Choroid plexus epithelial cell (primary cell): ENCODE results near the gene IDH1.

Experiments
- DNase-seq: peaks from one replicate; pipeline ENCODE4 v3.0.0-alpha.2; 2010; ENCODE audit warnings: low read depth
- H3K4me3 ChIP-seq: 2 replicates; pipeline ENCODE4 v1.5.1; 2011; ENCODE audit warnings: low read depth, mild to moderate bottlenecking, control low read depth, low read length, moderate library complexity
- TF ChIP-seq, protein P1 (sequence below): conservative IDR thresholded peaks from 2 replicates; pipeline ENCODE4 v1.5.1; 2011; ENCODE audit warnings: low read depth, mild to moderate bottlenecking, control low read depth, inconsistent platforms, low read length, moderate library complexity

The IDH1 gene

DNA sequence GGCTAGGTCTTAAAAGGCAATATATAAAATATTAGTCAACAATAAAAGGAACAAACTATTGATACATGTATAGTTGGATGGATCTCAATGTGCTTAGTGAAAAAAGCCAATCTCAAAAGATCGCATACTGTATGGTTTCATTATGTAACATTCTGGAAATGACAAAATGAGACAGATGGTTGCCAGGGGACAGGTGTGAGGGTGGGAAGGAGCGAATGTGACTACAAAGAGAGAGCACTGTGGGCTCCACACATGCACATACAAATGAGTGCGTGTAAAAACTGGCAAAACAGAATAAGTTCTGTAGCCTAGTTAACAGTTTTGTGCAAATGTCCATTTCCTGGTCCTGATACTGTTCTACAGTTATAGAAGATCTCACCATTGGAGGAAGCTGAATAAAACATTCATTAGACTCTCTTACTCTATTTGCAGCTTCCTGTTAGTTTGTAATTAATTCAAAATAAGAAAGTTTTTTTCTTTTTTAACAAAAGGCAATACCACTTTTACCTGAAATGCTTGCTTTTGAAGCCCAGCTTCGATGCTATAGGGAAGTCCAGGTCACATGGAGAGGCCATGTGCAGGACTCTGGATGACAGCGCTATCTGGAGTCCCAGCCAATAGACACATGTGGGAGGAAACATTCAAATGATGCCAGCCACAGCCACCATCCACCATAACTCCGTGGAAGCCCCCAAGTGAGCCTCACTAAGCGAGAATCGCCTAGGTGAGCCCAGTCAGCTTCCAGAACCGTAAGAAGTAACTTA lies 44.0 kb downstream of the IDH1 start:
- DNase-seq = no peak
- TF ChIP-seq, protein P1, sequence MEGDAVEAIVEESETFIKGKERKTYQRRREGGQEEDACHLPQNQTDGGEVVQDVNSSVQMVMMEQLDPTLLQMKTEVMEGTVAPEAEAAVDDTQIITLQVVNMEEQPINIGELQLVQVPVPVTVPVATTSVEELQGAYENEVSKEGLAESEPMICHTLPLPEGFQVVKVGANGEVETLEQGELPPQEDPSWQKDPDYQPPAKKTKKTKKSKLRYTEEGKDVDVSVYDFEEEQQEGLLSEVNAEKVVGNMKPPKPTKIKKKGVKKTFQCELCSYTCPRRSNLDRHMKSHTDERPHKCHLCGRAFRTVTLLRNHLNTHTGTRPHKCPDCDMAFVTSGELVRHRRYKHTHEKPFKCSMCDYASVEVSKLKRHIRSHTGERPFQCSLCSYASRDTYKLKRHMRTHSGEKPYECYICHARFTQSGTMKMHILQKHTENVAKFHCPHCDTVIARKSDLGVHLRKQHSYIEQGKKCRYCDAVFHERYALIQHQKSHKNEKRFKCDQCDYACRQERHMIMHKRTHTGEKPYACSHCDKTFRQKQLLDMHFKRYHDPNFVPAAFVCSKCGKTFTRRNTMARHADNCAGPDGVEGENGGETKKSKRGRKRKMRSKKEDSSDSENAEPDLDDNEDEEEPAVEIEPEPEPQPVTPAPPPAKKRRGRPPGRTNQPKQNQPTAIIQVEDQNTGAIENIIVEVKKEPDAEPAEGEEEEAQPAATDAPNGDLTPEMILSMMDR = no peak
- no peak overlapping the region for H3K4me3 ChIP-seq

- TF ChIP-seq, protein P1 = no peak
- H3K4me3 ChIP-seq = no peak overlapping the region
- no peak for DNase-seq
These were observed 46.4 kb downstream of the IDH1 start for GRCh38 chr2:208208335-208209085.

- no peak for DNase-seq
- TF ChIP-seq, protein P1 = no peak
- no peak overlapping the region for H3K4me3 ChIP-seq
These were observed 47.1 kb downstream of the IDH1 start for GRCh38 chr2:208207769-208208168.

GRCh38 chr2:208204166-208204565 lies 50.7 kb downstream of the IDH1 start:
- H3K4me3 ChIP-seq = no peak overlapping the region
- TF ChIP-seq, protein P1 = no peak
- DNase-seq = no peak

GRCh38 chr2:208195531-208195930 lies 59.3 kb downstream of the IDH1 start:
- no peak overlapping the region for H3K4me3 ChIP-seq
- TF ChIP-seq, protein P1 = no peak
- no peak for DNase-seq

DNA sequence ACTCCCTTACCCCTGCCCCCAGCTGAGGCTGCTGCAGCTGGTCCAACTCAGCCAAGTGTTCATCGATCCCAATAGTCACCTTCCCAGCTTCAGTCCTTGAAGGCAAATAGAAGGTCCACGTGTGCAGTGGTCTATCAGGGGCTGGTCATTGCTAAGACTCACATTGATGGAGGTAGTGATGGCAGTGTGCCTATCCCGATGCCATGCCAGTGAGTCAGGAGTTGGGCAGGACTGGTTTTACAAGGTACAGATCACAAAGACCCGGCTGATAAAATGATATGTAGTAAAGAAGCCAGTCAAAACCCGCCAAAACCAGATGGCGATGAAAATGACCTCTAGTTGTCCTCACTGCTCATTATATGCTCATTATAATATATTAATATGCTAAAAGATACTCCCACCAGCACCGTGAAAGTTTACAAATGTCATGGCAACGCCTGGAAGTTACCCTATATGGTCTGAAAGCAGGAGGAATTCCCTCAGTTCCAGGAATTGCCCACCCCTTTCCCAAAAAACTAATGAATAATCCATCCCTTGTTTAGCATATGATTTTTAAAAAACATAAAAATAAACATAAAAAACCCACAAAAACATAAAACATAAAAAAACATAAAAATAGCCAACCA lies 62.1 kb downstream of the IDH1 start:
- H3K4me3 ChIP-seq = no peak overlapping the region
- TF ChIP-seq, protein P1 = no peak
- DNase-seq = no peak
